CD14-positive monocyte (primary cell): ENCODE results near the gene FAAP100. TPM values are rescaled to one million over a fixed set of nuclear protein-coding genes. Genes with fewer than 3 reads are reported as not detected.

Experiments
- DNase-seq, 3 donors: peaks; one replicate each; pipeline ENCODE4 v3.0.0-alpha.2; 2011 to 2022
- H2AFZ ChIP-seq: 2 replicates; pipeline ENCODE4 v1.6.0; 2012; ENCODE audit warnings: mild to moderate bottlenecking, low read depth, low read length, inconsistent platforms; ENCODE audit not compliant: insufficient read depth, poor library complexity, severe bottlenecking
- H3K27ac ChIP-seq, 2 donors: 1 replicate in 1 of 2; 2 replicates in 1 of 2; pipeline ENCODE4 v1.5.1; 2012 to 2013; ENCODE audit warnings: low read length in 2 of 2, control low read depth in 1 of 2, inconsistent platforms in 1 of 2, low read depth in 1 of 2, mild to moderate bottlenecking in 1 of 2
- H3K27me3 ChIP-seq, 2 donors: one replicate each; pipeline versions ENCODE4 v1.6.0 to v1.6.1; 2011 to 2013; ENCODE audit warnings: low read length in 2 of 2; ENCODE audit not compliant: control insufficient read depth in 2 of 2, insufficient read depth in 2 of 2
- H3K36me3 ChIP-seq, 2 donors: replicated peaks in 1 of 2; 1 replicate in 1 of 2; 2 replicates in 1 of 2; pipeline versions ENCODE4 v1.5.1 to v1.6.1; 2012 to 2013; ENCODE audit warnings: low read length in 2 of 2, control low read depth in 1 of 2, inconsistent platforms in 1 of 2, mild to moderate bottlenecking in 1 of 2; ENCODE audit not compliant: insufficient read depth in 2 of 2, control insufficient read depth in 1 of 2
- H3K4me1 ChIP-seq, 2 donors: 1 replicate in 1 of 2; 2 replicates in 1 of 2; pipeline versions ENCODE4 v1.5.1 to v1.6.1; 2012 to 2013; ENCODE audit warnings: low read length in 2 of 2, control low read depth in 1 of 2, inconsistent platforms in 1 of 2, mild to moderate bottlenecking in 1 of 2, moderate library complexity in 1 of 2; ENCODE audit not compliant: insufficient read depth in 2 of 2, control insufficient read depth in 1 of 2
- H3K4me2 ChIP-seq: replicated peaks from 2 replicates; pipeline ENCODE3; 2012; ENCODE audit warnings: low read length, moderate library complexity, mild to moderate bottlenecking; ENCODE audit not compliant: poor library complexity, severe bottlenecking; ENCODE audit errors: extremely low read depth
- H3K4me3 ChIP-seq, 3 experiments: fragments of 200-600 bp in 1 of 3; sonication (generic) in 1 of 3; replicated peaks in 1 of 3; 1 replicate in 2 of 3; 2 replicates in 1 of 3; pipeline ENCODE4 v1.5.1; 2011 to 2013; ENCODE audit warnings: low read length in 3 of 3, mild to moderate bottlenecking in 3 of 3, control low read depth in 2 of 3, low read depth in 2 of 3, inconsistent platforms in 1 of 3, moderate library complexity in 1 of 3
- H3K79me2 ChIP-seq: 2 replicates; pipeline ENCODE4 v1.6.0; 2012; ENCODE audit warnings: mild to moderate bottlenecking, control low read depth, inconsistent platforms, low read length, moderate library complexity; ENCODE audit not compliant: insufficient read depth
- H3K9ac ChIP-seq: 2 replicates; pipeline ENCODE4 v1.6.0; 2017; ENCODE audit warnings: low read length, mild to moderate bottlenecking; ENCODE audit not compliant: insufficient read depth, poor library complexity, severe bottlenecking
- H3K9me3 ChIP-seq, 2 donors: replicated peaks in 1 of 2; 1 replicate in 1 of 2; 2 replicates in 1 of 2; pipeline versions ENCODE4 v1.5.1 to v1.6.1; 2012 to 2013; ENCODE audit warnings: low read length in 2 of 2, control low read depth in 1 of 2; ENCODE audit not compliant: control insufficient read depth in 1 of 2, insufficient read depth in 1 of 2
- H4K20me1 ChIP-seq: 2 replicates; pipeline ENCODE4 v1.6.0; 2012; ENCODE audit warnings: mild to moderate bottlenecking, low read length, control low read depth, moderate library complexity; ENCODE audit not compliant: insufficient read depth
- H3K27ac Mint-ChIP-seq, 7 donors: one replicate each; pipeline ENCODE4 v1.8.0; 2020; ENCODE audit warnings: mild to moderate bottlenecking in 7 of 7, mixed read lengths in 7 of 7, moderate library complexity in 6 of 7, inconsistent platforms in 2 of 7
- H3K27me3 Mint-ChIP-seq, 3 donors: one replicate each; pipeline ENCODE4 v1.8.0; 2021 to 2022; ENCODE audit warnings: low read depth in 3 of 3, mild to moderate bottlenecking in 3 of 3, mixed read lengths in 3 of 3, moderate library complexity in 3 of 3, inconsistent platforms in 1 of 3
- H3K36me3 Mint-ChIP-seq, 2 donors: one replicate each; pipeline ENCODE4 v1.8.0; 2020; ENCODE audit warnings: mixed read lengths in 2 of 2, inconsistent platforms in 1 of 2, mild to moderate bottlenecking in 1 of 2
- H3K4me1 Mint-ChIP-seq: one replicate; pipeline ENCODE4 v1.8.0; 2020; ENCODE audit warnings: mild to moderate bottlenecking, mixed read lengths
- H3K4me3 Mint-ChIP-seq, 2 donors: one replicate each; pipeline ENCODE4 v1.8.0; 2020; ENCODE audit warnings: mild to moderate bottlenecking in 2 of 2, mixed read lengths in 2 of 2, moderate library complexity in 1 of 2
- H3K9me3 Mint-ChIP-seq, 7 donors: one replicate each; pipeline ENCODE4 v1.8.0; 2020 to 2022; ENCODE audit warnings: mixed read lengths in 7 of 7, mild to moderate bottlenecking in 6 of 7, moderate library complexity in 6 of 7, inconsistent platforms in 2 of 7
- CTCF ChIP-seq: fragments of 200-600 bp; IDR thresholded peaks from one replicate; pipeline ENCODE4 v1.8.0; 2022; ENCODE audit warnings: antibody characterized with exemption, mild to moderate bottlenecking
- WGBS: methylation state at CpG from one replicate; pipeline ENCODE4 v1.1.5; 2013; ENCODE audit warnings: missing lambda C conversion rate; ENCODE audit not compliant: insufficient coverage; 5-methylcytosine and 5-hydroxymethylcytosine counted together
- intact Hi-C, 2 donors: fragments of 100-400 bp; cut with micrococcal nuclease; formaldehyde crosslinking; loops; one replicate each; pipeline versions ENCODE4 v1.15.0 to v1.15.1; 2023
- polyA plus RNA-seq, 3 donors: library from polyadenylated mRNA; depleted of rRNA in 1 of 3; unstranded in 2 of 3; stranded (reverse) in 1 of 3; fragments of 300-500 nt in 2 of 3; fragments of >200 nt in 1 of 3; fragmentation: Illumina TruSeq in 2 of 3; gene quantifications; 1 replicate in 2 of 3; 2 replicates in 1 of 3; pipeline ENCODE4 v1.2.3, GENCODE V29; 2012 to 2021

The FAAP100 gene
- polyA plus RNA-seq, 3 donors: 10.3 to 37.6 (median 13.9) TPM

- Mint-ChIP-seq H3K27ac (no peak overlapping the region), H3K4me1 (peaks cover 3% of the 10 kb centered on the region), H3K4me3 (no peak overlapping the region), H3K27me3 (peaks cover 18 to 67% (median 49%) of the 10 kb centered on the region in 3 donors), H3K9me3 (no peaks in the 10 kb centered on the region), H3K36me3 (no peaks in the 10 kb centered on the region)
- Histone ChIP-seq H4K20me1 (no peaks in the 10 kb centered on the region), H3K4me1 (peaks cover 4 to 10% of the 10 kb centered on the region in 2 donors), H3K4me3 (no peak overlapping the region), H3K9ac (no peak overlapping the region), H3K27ac (no peak overlapping the region), H3K36me3 (no peaks in the 10 kb centered on the region), H3K79me2 (no peaks in the 10 kb centered on the region), H3K4me2 (no peak overlapping the region), H3K9me3 (no peaks in the 10 kb centered on the region), H2AFZ (no peak overlapping the region), H3K27me3 (peaks cover 0 to 48% of the 10 kb centered on the region in 2 donors)
- no peak for DNase-seq
- intact Hi-C loops: no loop called here
- WGBS: 95% methylated on average over 18 of the region's 21 CpGs
- no peak for TF ChIP-seq CTCF
These were observed 25.2 kb downstream of the FAAP100 start for GRCh38 chr17:81526662-81527571.

- Mint-ChIP-seq H3K4me1 (peaks cover 3% of the 10 kb centered on the region), H3K9me3 (no peaks in the 10 kb centered on the region), H3K36me3 (no peaks in the 10 kb centered on the region), H3K4me3 (no peak overlapping the region), H3K27me3 (peaks cover 28 to 82% (median 60%) of the 10 kb centered on the region in 3 donors), H3K27ac (no peak overlapping the region)
- Histone ChIP-seq H3K27me3 (peaks cover 0 to 51% of the 10 kb centered on the region in 2 donors), H3K9me3 (no peaks in the 10 kb centered on the region), H3K4me3 (no peak overlapping the region), H4K20me1 (no peaks in the 10 kb centered on the region), H3K27ac (no peak overlapping the region), H3K79me2 (no peaks in the 10 kb centered on the region), H3K36me3 (no peaks in the 10 kb centered on the region), H2AFZ (no peak overlapping the region), H3K9ac (no peak overlapping the region), H3K4me2 (no peak overlapping the region), H3K4me1 (peaks cover 6 to 15% of the 10 kb centered on the region in 2 donors)
- DNase-seq: no peak
- TF ChIP-seq CTCF: no peak
- intact Hi-C loops: no loop called here
- 95% methylated on average over 7 of the region's 8 CpGs for WGBS
These were observed 27.3 kb downstream of the FAAP100 start for GRCh38 chr17:81524865-81525159.
